Osteoblast (primary cell): Measurements from ENCODE around the gene SNTG2. TPM values are rescaled to one million over a fixed set of nuclear protein-coding genes. Genes with fewer than 3 reads are reported as not detected.

ENCODE experiments used
- DNase-seq: peaks from one replicate; pipeline ENCODE4 v3.0.0; 2011; ENCODE audit warnings: low spot score, mixed read lengths; ENCODE audit not compliant: insufficient read length; ENCODE audit errors: missing footprints
- H2AFZ ChIP-seq: 2 replicates; pipeline ENCODE4 v1.6.0; 2011; ENCODE audit warnings: mild to moderate bottlenecking, low read length
- H3K27ac ChIP-seq: 2 replicates; pipeline ENCODE4 v1.5.1; 2011; ENCODE audit warnings: mild to moderate bottlenecking, low read depth, low read length, moderate library complexity
- H3K27me3 ChIP-seq: 2 replicates; pipeline ENCODE4 v1.6.0; 2012; ENCODE audit warnings: mild to moderate bottlenecking, control low read depth, inconsistent platforms, low read length, moderate library complexity; ENCODE audit not compliant: insufficient read depth
- H3K36me3 ChIP-seq: 2 replicates; pipeline ENCODE4 v1.5.1; 2011; ENCODE audit warnings: mild to moderate bottlenecking, low read length, control low read depth, moderate library complexity; ENCODE audit not compliant: insufficient read depth
- H3K4me1 ChIP-seq: 2 replicates; pipeline ENCODE4 v1.5.1; 2011; ENCODE audit warnings: mild to moderate bottlenecking, low read length, control low read depth, moderate library complexity; ENCODE audit not compliant: insufficient read depth
- H3K4me2 ChIP-seq: 2 replicates; pipeline ENCODE4 v1.6.0; 2011; ENCODE audit warnings: mild to moderate bottlenecking, low read length; ENCODE audit not compliant: insufficient read depth
- H3K4me3 ChIP-seq: fragments of 200-600 bp; sonication (generic); 3 replicates; pipeline ENCODE4 v1.5.1; 2012; ENCODE audit warnings: mild to moderate bottlenecking, low read length, inconsistent platforms; ENCODE audit not compliant: insufficient read depth
- H3K79me2 ChIP-seq: 2 replicates; pipeline ENCODE4 v1.6.0; 2012; ENCODE audit warnings: mild to moderate bottlenecking, low read length, control low read depth, inconsistent platforms; ENCODE audit not compliant: insufficient read depth
- H3K9me3 ChIP-seq: 2 replicates; pipeline ENCODE4 v1.5.1; 2011; ENCODE audit warnings: low read depth, low read length, control low read depth
- H4K20me1 ChIP-seq: 2 replicates; pipeline ENCODE4 v1.6.0; 2012; ENCODE audit warnings: mild to moderate bottlenecking, low read length, control low read depth; ENCODE audit not compliant: insufficient read depth
- total RNA-seq: library from RNA; depleted of rRNA; stranded (reverse); fragments of >200 nt; gene quantifications from 2 replicates; pipeline ENCODE4 v1.2.3, GENCODE V29; 2012
- TF ChIP-seq, protein P1 (sequence below): IDR thresholded peaks from 2 replicates; pipeline ENCODE4 v1.5.1; 2011; ENCODE audit warnings: mild to moderate bottlenecking, low read depth, low read length, moderate library complexity; ENCODE audit errors: extremely low read depth

Gene SNTG2
- total RNA-seq, 1 donor = 1.4 TPM

- H3K4me2 ChIP-seq = peak overlapping the region; percentile 11
- H3K4me1 ChIP-seq = peaks cover 14% of the 10 kb centered on the region
- no peak for DNase-seq
- no peaks in the 10 kb centered on the region for H3K36me3 ChIP-seq
- H3K27ac ChIP-seq = no peak overlapping the region
- TF ChIP-seq, protein P1, sequence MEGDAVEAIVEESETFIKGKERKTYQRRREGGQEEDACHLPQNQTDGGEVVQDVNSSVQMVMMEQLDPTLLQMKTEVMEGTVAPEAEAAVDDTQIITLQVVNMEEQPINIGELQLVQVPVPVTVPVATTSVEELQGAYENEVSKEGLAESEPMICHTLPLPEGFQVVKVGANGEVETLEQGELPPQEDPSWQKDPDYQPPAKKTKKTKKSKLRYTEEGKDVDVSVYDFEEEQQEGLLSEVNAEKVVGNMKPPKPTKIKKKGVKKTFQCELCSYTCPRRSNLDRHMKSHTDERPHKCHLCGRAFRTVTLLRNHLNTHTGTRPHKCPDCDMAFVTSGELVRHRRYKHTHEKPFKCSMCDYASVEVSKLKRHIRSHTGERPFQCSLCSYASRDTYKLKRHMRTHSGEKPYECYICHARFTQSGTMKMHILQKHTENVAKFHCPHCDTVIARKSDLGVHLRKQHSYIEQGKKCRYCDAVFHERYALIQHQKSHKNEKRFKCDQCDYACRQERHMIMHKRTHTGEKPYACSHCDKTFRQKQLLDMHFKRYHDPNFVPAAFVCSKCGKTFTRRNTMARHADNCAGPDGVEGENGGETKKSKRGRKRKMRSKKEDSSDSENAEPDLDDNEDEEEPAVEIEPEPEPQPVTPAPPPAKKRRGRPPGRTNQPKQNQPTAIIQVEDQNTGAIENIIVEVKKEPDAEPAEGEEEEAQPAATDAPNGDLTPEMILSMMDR = no peak
- peak overlapping the region; percentile 2 for H2AFZ ChIP-seq
- no peaks in the 10 kb centered on the region for H3K27me3 ChIP-seq
- H3K79me2 ChIP-seq = no peaks in the 10 kb centered on the region
- no peaks in the 10 kb centered on the region for H4K20me1 ChIP-seq
- H3K4me3 ChIP-seq = no peak overlapping the region
- H3K9me3 ChIP-seq = peaks cover 7% of the 10 kb centered on the region
Observed at GRCh38 chr2:1047485-1047884, 96.8 kb downstream of the SNTG2 start.

DNA sequence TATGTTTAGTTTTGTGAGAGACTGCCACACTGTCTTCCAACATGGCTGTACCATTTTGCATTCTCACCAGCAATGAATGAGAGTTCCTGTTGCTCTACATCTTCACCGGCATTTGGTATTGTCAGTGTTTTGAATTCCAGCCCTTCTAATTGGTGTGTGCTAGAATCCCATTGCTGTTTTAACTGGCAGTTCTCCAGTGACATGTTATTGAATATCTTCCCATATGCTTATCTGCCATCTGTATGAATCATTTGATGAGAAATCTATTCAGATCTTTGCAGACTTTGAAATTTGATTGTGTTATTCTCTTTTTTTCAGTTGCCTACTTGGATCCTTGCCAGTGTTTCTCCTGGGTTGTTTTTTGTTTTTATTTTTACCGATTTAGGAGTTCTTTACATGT is 99.0 kb downstream of the SNTG2 start:
- Histone ChIP-seq H2AFZ (no peak overlapping the region), H3K9me3 (peaks cover 7% of the 10 kb centered on the region), H3K4me3 (no peak overlapping the region), H4K20me1 (no peaks in the 10 kb centered on the region), H3K79me2 (peaks cover 2% of the 10 kb centered on the region), H3K4me1 (peaks cover 32% of the 10 kb centered on the region), H3K4me2 (peak overlapping the region; percentile 41), H3K36me3 (no peaks in the 10 kb centered on the region), H3K27ac (no peak overlapping the region), H3K27me3 (no peaks in the 10 kb centered on the region)
- TF ChIP-seq, protein P1 = no peak
- DNase-seq = no peak

DNA sequence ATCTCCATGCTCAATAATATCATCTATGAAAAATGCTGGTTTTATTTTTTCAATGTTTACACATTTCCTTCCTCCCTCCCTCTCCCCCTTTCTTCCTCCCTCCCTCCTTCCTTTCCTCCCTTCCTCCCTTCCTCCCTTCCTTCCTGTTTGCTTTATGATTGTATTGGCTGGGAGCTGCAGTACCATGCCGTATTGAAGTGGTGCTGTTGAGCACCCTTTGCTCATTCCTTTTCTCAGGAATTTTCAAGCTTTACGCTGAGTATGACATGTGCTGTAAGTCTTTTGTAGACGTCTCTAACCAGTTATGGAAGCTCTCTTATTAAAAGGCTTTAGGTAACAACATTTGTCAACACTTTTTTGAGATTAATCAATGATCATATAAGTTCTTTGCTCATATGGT is 100.4 kb downstream of the SNTG2 start:
- Histone ChIP-seq H3K36me3 (no peaks in the 10 kb centered on the region), H2AFZ (no peak overlapping the region), H3K4me2 (no peak overlapping the region), H3K4me1 (peaks cover 45% of the 10 kb centered on the region), H3K9me3 (peaks cover 7% of the 10 kb centered on the region), H3K27ac (peak overlapping the region; percentile 18), H3K4me3 (no peak overlapping the region), H3K27me3 (no peaks in the 10 kb centered on the region), H3K79me2 (peaks cover 2% of the 10 kb centered on the region), H4K20me1 (no peaks in the 10 kb centered on the region)
- no peak for DNase-seq
- TF ChIP-seq, protein P1 = peak; percentile 45

- Histone ChIP-seq H2AFZ (peak overlapping the region; percentile 66), H3K9me3 (peaks cover 7% of the 10 kb centered on the region), H3K27ac (peak overlapping the region; percentile 62), H3K27me3 (no peaks in the 10 kb centered on the region), H3K36me3 (no peaks in the 10 kb centered on the region), H4K20me1 (no peaks in the 10 kb centered on the region), H3K4me3 (peak overlapping the region; percentile 6), H3K79me2 (peaks cover 2% of the 10 kb centered on the region), H3K4me2 (peak overlapping the region; percentile 37), H3K4me1 (peaks cover 40% of the 10 kb centered on the region)
- TF ChIP-seq, protein P1 = no peak
- DNase-seq = no peak
Observed at GRCh38 chr2:1052771-1053191, 102.1 kb downstream of the SNTG2 start.
